Karpas-422 (cell line): ENCODE results near the gene SLC24A4. TPM values are rescaled to one million over a fixed set of nuclear protein-coding genes. Genes with fewer than 3 reads are reported as not detected.

Source experiments
- DNase-seq: peaks from one replicate; pipeline ENCODE4 v3.0.0-alpha.2; 2015
- H2AFZ ChIP-seq: fragments of 200-600 bp; sonication (generic); 2 replicates; pipeline ENCODE4 v1.6.1; 2014; ENCODE audit warnings: antibody characterized with exemption, low read length, mixed read lengths
- H3K27ac ChIP-seq: fragments of 200-600 bp; sonication (generic); 2 replicates; pipeline ENCODE4 v1.5.1; 2014; ENCODE audit warnings: mild to moderate bottlenecking, low read length, moderate library complexity
- H3K27me3 ChIP-seq: fragments of 200-600 bp; sonication (generic); 2 replicates; pipeline ENCODE4 v1.6.1; 2014; ENCODE audit warnings: low read length, mixed read lengths
- H3K36me3 ChIP-seq: fragments of 200-600 bp; sonication (generic); 2 replicates; pipeline ENCODE4 v1.6.1; 2014; ENCODE audit warnings: low read length, mixed read lengths; ENCODE audit not compliant: insufficient read depth
- H3K4me1 ChIP-seq: fragments of 200-600 bp; sonication (generic); 2 replicates; pipeline ENCODE4 v1.6.1; 2014; ENCODE audit warnings: mild to moderate bottlenecking, low read length, mixed read lengths
- H3K4me2 ChIP-seq: fragments of 200-600 bp; sonication (generic); 2 replicates; pipeline ENCODE4 v1.6.1; 2014; ENCODE audit warnings: low read length, low read depth, mild to moderate bottlenecking; ENCODE audit not compliant: poor library complexity, severe bottlenecking
- H3K4me3 ChIP-seq: fragments of 200-600 bp; sonication (generic); 2 replicates; pipeline ENCODE4 v1.5.1; 2014; ENCODE audit warnings: mild to moderate bottlenecking, antibody characterized with exemption, low read length, mixed read lengths
- H3K79me2 ChIP-seq: fragments of 200-600 bp; sonication (generic); 2 replicates; pipeline ENCODE4 v1.6.1; 2014; ENCODE audit warnings: mild to moderate bottlenecking, low read length, mixed read lengths
- H3K9ac ChIP-seq: fragments of 200-600 bp; sonication (generic); 2 replicates; pipeline ENCODE4 v1.6.0; 2014; ENCODE audit warnings: low read length
- H3K9me2 ChIP-seq: fragments of 200-600 bp; sonication (generic), shearing (Covaris generic); replicated peaks from 2 replicates; pipeline ENCODE4 v1.6.0; 2014; ENCODE audit warnings: mild to moderate bottlenecking, low read length, moderate library complexity; ENCODE audit not compliant: insufficient read depth
- H3K9me3 ChIP-seq: fragments of 300-700, 200-600 bp; sonication (generic); 2 replicates; pipeline ENCODE4 v1.6.1; 2014; ENCODE audit warnings: low read length, mixed read lengths
- H4K20me1 ChIP-seq: fragments of 200-600 bp; sonication (generic); 2 replicates; pipeline ENCODE4 v1.6.1; 2014; ENCODE audit warnings: mild to moderate bottlenecking, antibody characterized with exemption, low read length, low read depth; ENCODE audit not compliant: insufficient read depth
- total RNA-seq: library from RNA; depleted of rRNA; stranded (reverse); fragments of >200 nt; shearing (Covaris generic); gene quantifications from 2 replicates; pipeline ENCODE4 v1.2.3, GENCODE V29; 2014; ENCODE audit warnings: low replicate concordance

Gene SLC24A4
- total RNA-seq, 1 experiment from 2014 or later = not detected

GRCh38 chr14:92430686-92431085, 107.7 kb downstream of the SLC24A4 start:
- H3K4me2 ChIP-seq = no peak overlapping the region
- DNase-seq = no peak
- H3K36me3 ChIP-seq = no peaks in the 10 kb centered on the region
- no peaks in the 10 kb centered on the region for H3K27me3 ChIP-seq
- H3K9ac ChIP-seq = no peak overlapping the region
- H3K4me3 ChIP-seq = no peak overlapping the region
- H3K9me3 ChIP-seq = no peaks in the 10 kb centered on the region
- H3K79me2 ChIP-seq = no peaks in the 10 kb centered on the region
- no peaks in the 10 kb centered on the region for H3K9me2 ChIP-seq
- no peak overlapping the region for H3K27ac ChIP-seq
- H4K20me1 ChIP-seq = no peaks in the 10 kb centered on the region
- no peaks in the 10 kb centered on the region for H3K4me1 ChIP-seq
- no peak overlapping the region for H2AFZ ChIP-seq

DNA sequence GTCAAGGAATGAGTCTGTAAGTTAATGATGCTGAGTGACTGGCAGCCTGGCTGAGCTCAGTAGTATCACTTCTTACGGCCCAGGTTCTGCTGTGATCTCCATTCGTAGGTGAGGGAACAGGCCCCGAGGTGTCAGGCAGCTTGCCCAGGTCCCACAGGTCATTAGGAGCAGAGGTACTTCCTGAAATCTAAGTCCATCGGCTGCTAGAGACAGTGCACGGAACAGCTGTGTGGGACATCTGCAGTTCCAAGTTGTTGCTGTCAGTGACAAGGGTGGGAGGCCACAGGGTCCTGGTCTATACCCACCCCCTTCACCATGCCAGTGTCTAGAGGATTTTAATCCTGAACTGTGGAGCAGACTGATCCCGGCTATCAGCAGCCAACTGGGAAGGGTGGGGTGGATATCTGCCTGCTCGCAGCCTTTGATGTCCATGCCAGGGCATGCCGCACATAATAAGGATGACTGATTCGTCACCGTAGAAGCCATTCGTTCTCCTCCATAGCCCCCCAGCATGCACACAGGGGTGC, 108.3 kb downstream of the SLC24A4 start:
- Histone ChIP-seq H3K79me2 (no peaks in the 10 kb centered on the region), H3K9me2 (no peaks in the 10 kb centered on the region), H3K27me3 (no peaks in the 10 kb centered on the region), H3K4me3 (no peak overlapping the region), H3K9me3 (no peaks in the 10 kb centered on the region), H3K4me2 (no peak overlapping the region), H4K20me1 (no peaks in the 10 kb centered on the region), H2AFZ (no peak overlapping the region), H3K36me3 (no peaks in the 10 kb centered on the region), H3K9ac (no peak overlapping the region), H3K4me1 (no peaks in the 10 kb centered on the region), H3K27ac (no peak overlapping the region)
- DNase-seq = no peak

DNA sequence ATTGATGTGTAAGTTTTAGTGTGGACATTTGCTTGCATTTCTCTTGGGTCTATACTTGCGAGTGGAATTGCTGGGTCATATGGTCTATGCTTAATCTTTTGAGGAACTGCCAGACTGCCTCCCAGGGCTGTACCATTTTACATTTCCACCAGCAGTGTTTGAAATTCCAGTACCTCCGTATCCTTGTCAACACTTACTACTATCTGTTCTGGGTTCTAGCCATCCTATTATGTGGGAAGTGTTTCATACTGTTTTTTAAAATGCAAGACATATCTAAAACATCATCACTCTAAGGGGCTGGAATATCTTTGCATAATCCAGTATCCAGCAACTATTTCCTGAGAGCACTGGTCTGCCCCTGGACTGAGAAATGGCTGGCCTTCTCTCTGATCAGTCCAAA, 110.4 kb downstream of the SLC24A4 start:
- H3K79me2 ChIP-seq = no peaks in the 10 kb centered on the region
- H3K4me1 ChIP-seq = no peaks in the 10 kb centered on the region
- H3K36me3 ChIP-seq = no peaks in the 10 kb centered on the region
- H4K20me1 ChIP-seq = no peaks in the 10 kb centered on the region
- H2AFZ ChIP-seq = no peak overlapping the region
- no peak overlapping the region for H3K4me2 ChIP-seq
- H3K27ac ChIP-seq = no peak overlapping the region
- H3K9me2 ChIP-seq = no peaks in the 10 kb centered on the region
- H3K4me3 ChIP-seq = no peak overlapping the region
- no peaks in the 10 kb centered on the region for H3K27me3 ChIP-seq
- no peak overlapping the region for H3K9ac ChIP-seq
- no peak for DNase-seq
- H3K9me3 ChIP-seq = no peaks in the 10 kb centered on the region

DNA sequence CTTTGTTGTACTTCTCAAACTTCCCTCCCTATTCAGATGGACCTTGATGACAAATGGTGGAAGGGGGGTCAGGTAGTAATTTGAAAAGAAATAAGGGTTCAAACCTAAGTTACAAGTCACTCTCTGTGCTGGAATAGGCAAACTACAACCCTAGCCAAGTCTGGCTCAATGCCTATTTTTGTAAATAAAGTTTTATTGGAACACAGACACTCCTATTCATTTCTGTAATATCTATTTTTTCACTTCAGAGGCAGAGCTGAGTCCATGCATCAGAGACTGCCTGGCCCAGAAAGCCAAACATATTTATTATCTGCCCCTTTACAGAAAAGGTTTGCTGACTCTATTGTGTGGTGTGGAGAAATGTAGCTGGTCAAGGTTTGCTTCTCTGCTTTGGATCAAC, 112.2 kb downstream of the SLC24A4 start:
- Histone ChIP-seq H3K9ac (no peak overlapping the region), H3K79me2 (no peaks in the 10 kb centered on the region), H3K4me3 (no peak overlapping the region), H3K4me1 (no peaks in the 10 kb centered on the region), H3K4me2 (no peak overlapping the region), H4K20me1 (no peaks in the 10 kb centered on the region), H3K27me3 (no peaks in the 10 kb centered on the region), H3K36me3 (no peaks in the 10 kb centered on the region), H3K9me3 (no peaks in the 10 kb centered on the region), H3K27ac (no peak overlapping the region), H3K9me2 (no peaks in the 10 kb centered on the region), H2AFZ (no peak overlapping the region)
- DNase-seq = no peak

DNA sequence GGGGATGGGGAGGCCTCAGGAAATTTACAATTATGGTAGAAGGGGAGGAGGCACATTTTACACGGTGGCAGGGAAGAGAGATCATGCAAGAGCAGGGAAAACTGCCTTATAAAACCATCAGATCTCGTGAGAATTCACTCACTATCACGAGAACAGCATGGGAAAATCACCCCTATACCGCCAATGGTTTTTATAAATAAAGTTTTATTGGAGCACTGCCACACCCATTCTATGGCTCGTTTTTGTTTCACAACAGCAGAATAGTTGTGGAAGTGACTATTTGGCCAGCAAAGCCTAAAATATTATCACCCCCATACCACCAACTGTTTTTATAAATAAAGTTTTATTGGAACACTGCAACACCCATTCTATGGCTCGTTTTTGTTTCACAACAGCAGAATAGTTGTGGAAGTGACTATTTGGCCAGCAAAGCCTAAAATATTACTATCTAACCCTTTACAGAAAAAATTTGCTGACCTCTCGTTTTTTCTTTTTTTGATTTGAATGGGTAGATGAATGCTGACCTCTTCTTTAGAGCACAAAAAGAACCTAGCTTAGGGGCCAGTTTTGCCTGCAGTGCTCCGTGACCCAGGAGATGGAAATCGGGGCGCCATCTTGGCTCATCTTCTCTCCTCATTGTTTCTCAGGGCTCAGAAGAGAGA, 113.3 kb downstream of the SLC24A4 start:
- Histone ChIP-seq H3K9me3 (no peaks in the 10 kb centered on the region), H3K4me1 (no peaks in the 10 kb centered on the region), H2AFZ (no peak overlapping the region), H3K4me2 (no peak overlapping the region), H3K9me2 (no peaks in the 10 kb centered on the region), H3K27ac (no peak overlapping the region), H3K9ac (no peak overlapping the region), H3K36me3 (no peaks in the 10 kb centered on the region), H4K20me1 (no peaks in the 10 kb centered on the region), H3K79me2 (no peaks in the 10 kb centered on the region), H3K4me3 (no peak overlapping the region), H3K27me3 (no peaks in the 10 kb centered on the region)
- no peak for DNase-seq

- Histone ChIP-seq H3K9me2 (no peaks in the 10 kb centered on the region), H3K27ac (no peak overlapping the region), H3K4me2 (no peak overlapping the region), H3K27me3 (no peaks in the 10 kb centered on the region), H3K79me2 (no peaks in the 10 kb centered on the region), H3K4me3 (no peak overlapping the region), H3K9ac (no peak overlapping the region), H3K4me1 (peaks cover 2% of the 10 kb centered on the region), H3K36me3 (no peaks in the 10 kb centered on the region), H4K20me1 (no peaks in the 10 kb centered on the region), H2AFZ (no peak overlapping the region), H3K9me3 (no peaks in the 10 kb centered on the region)
- no peak for DNase-seq
These were observed 114.3 kb downstream of the SLC24A4 start for GRCh38 chr14:92437309-92437708.

DNA sequence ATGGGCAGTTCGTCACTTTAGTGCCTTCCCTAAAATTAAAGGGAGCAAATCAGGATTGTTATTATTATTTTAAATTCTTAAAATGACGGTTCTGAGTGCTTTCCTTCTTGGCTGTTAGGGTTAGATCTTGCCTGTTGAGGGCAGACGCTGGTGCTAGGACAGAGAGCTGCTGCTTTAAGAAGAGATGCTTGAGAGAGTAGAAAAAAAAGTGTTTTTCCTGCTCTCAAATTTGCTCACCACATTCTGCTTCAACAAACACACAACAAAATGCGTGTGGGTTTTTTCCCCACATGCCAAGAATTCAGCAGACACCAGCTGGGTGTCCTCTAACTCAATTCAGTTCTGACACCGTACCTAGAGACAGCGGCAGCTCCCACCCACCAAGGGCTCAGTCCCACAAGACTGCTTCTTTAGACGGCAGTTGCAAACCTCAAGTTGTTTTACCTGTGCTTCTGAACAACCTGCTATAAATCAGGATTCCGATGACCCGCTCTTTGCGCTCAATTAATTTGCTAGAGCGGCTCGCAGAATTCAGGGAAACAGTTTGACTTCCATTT, 114.8 kb downstream of the SLC24A4 start:
- no peaks in the 10 kb centered on the region; the same call in 1 of the 2 replicates for H3K27me3 ChIP-seq
- H3K9me3 ChIP-seq = no peaks in the 10 kb centered on the region
- H3K79me2 ChIP-seq = no peaks in the 10 kb centered on the region
- no peak overlapping the region for H3K9ac ChIP-seq
- H3K4me2 ChIP-seq = no peak overlapping the region
- H2AFZ ChIP-seq = no peak overlapping the region
- H4K20me1 ChIP-seq = no peaks in the 10 kb centered on the region
- H3K4me1 ChIP-seq = peaks cover 5% of the 10 kb centered on the region
- H3K27ac ChIP-seq = no peak overlapping the region
- H3K9me2 ChIP-seq = no peaks in the 10 kb centered on the region
- H3K36me3 ChIP-seq = no peaks in the 10 kb centered on the region
- H3K4me3 ChIP-seq = no peak overlapping the region
- no peak for DNase-seq

- no peaks in the 10 kb centered on the region for H3K9me3 ChIP-seq
- peaks cover 5% of the 10 kb centered on the region for H3K4me1 ChIP-seq
- no peak overlapping the region for H3K9ac ChIP-seq
- no peaks in the 10 kb centered on the region for H3K36me3 ChIP-seq
- H3K27ac ChIP-seq = no peak overlapping the region
- no peaks in the 10 kb centered on the region; the same call in 1 of the 2 replicates for H3K27me3 ChIP-seq
- no peak overlapping the region for H3K4me3 ChIP-seq
- H3K9me2 ChIP-seq = no peaks in the 10 kb centered on the region
- H3K79me2 ChIP-seq = no peaks in the 10 kb centered on the region
- no peak for DNase-seq
- no peak overlapping the region for H3K4me2 ChIP-seq
- H4K20me1 ChIP-seq = no peaks in the 10 kb centered on the region
- H2AFZ ChIP-seq = no peak overlapping the region
These were observed 116.8 kb downstream of the SLC24A4 start for GRCh38 chr14:92439537-92440344.
